Sigmoid colon (tissue), 4 donors: ENCODE results near the gene TOX2.

Source experiments
- POLR2AphosphoS5 ChIP-seq, 4 donors: sonication (generic); formaldehyde crosslinking; IDR thresholded peaks; one replicate each; pipeline ENCODE4 v1.6.1; 2017; ENCODE audit warnings: antibody characterized with exemption in 4 of 4
- TF ChIP-seq, protein P1 (sequence below), 4 experiments: fragments of 450-650 bp in 3 of 4; fragments of 200-600 bp in 1 of 4; IDR thresholded peaks; one replicate each; pipeline ENCODE4 v1.5.1; 2016 to 2019; ENCODE audit warnings: antibody characterized with exemption in 4 of 4, mild to moderate bottlenecking in 3 of 4, moderate library complexity in 2 of 4

DNA sequence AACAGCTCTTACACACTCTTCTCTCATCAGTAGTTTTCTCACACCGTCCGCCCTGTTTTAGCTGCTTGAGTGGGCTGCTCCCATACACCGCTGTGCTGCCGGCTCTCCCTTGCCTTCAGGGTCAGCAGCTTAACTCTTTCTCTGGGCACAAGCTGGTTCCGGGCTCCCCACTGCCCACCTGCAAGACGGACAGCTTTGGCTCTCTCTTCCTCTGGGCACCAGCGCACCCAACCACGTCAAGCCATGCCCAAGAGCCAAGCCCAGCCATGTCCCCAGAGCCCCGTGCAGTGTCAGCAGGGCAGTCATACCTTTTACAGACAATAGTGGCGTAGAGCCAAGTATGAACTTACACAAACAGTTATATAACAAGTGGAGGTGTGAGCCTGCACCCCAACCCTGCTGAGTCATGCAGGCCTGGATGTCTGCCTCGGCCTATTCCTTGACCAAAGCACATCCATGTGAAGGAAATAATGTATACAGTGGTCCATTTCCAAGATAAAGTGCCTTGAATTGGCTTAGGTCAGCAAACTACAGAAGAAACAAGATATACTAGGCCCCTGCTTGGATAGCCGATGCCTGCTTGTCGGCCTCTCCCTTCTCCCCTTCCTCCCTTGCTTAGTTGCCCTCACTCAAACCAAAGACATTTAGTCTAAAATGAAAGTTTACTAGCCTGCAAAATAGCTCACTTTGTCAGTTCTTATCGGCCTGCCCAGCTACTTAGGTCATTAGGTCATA is 183.0 kb downstream of the TOX2 start:
- TF ChIP-seq, protein P1, sequence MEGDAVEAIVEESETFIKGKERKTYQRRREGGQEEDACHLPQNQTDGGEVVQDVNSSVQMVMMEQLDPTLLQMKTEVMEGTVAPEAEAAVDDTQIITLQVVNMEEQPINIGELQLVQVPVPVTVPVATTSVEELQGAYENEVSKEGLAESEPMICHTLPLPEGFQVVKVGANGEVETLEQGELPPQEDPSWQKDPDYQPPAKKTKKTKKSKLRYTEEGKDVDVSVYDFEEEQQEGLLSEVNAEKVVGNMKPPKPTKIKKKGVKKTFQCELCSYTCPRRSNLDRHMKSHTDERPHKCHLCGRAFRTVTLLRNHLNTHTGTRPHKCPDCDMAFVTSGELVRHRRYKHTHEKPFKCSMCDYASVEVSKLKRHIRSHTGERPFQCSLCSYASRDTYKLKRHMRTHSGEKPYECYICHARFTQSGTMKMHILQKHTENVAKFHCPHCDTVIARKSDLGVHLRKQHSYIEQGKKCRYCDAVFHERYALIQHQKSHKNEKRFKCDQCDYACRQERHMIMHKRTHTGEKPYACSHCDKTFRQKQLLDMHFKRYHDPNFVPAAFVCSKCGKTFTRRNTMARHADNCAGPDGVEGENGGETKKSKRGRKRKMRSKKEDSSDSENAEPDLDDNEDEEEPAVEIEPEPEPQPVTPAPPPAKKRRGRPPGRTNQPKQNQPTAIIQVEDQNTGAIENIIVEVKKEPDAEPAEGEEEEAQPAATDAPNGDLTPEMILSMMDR (IDR thresholded peaks at IDR 0.05) = no peak
- TF ChIP-seq POLR2AphosphoS5 (IDR thresholded peaks at IDR 0.05) = peak in 3 of 4 donors; percentile 15 to 41 (median 19)
